C4-2B (cell line): ENCODE results near the gene ERBB3.
"Not testable (repeated sequence)": the region's sequence is repeated elsewhere in the genome, so short reads cannot be mapped to it uniquely, and the experiment has no call there.

Experiments
- H3K27ac ChIP-seq: fragments of 450-650 bp; 2 replicates; pipeline ENCODE4 v1.5.1; 2017
- ZFX ChIP-seq: fragments of 450-650 bp; IDR thresholded peaks from 2 replicates; pipeline ENCODE4 v1.6.1; 2017
- TF ChIP-seq, protein P1 (sequence below): fragments of 450-650 bp; conservative IDR thresholded peaks from 2 replicates; pipeline ENCODE4 v1.5.1; 2017; ENCODE audit warnings: mild to moderate bottlenecking

ERBB3 gene

DNA sequence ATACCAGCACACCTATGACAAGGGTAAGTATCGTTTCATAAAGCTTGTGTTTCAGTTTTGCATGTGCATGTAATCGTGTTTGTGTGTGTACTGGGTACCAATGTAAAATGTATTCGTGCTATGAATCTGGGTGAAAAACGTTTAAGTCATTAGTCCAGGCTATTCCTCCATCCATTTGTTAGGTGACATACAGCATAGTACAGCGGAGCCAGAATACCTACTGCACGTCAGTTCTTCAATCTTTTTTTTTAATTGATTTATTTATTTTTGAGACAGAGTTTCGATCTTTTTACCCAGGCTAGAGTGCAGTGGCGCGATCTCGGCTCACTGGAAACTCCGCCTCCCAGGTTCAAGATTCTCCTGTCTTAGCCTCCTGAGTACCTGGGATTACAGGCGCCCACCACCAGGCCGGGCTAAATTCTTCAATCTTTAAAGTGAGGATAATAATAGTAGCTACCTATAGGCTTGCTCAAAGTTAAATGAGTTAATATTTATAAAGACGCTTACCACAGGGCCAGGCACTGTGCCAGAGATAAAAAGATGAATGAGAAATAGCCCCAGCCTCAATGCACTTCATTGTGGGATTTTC, 38.9 kb upstream of the ERBB3 start:
- TF ChIP-seq, protein P1, sequence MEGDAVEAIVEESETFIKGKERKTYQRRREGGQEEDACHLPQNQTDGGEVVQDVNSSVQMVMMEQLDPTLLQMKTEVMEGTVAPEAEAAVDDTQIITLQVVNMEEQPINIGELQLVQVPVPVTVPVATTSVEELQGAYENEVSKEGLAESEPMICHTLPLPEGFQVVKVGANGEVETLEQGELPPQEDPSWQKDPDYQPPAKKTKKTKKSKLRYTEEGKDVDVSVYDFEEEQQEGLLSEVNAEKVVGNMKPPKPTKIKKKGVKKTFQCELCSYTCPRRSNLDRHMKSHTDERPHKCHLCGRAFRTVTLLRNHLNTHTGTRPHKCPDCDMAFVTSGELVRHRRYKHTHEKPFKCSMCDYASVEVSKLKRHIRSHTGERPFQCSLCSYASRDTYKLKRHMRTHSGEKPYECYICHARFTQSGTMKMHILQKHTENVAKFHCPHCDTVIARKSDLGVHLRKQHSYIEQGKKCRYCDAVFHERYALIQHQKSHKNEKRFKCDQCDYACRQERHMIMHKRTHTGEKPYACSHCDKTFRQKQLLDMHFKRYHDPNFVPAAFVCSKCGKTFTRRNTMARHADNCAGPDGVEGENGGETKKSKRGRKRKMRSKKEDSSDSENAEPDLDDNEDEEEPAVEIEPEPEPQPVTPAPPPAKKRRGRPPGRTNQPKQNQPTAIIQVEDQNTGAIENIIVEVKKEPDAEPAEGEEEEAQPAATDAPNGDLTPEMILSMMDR: no peak
- peak overlapping the region; percentile 95 for H3K27ac ChIP-seq

GRCh38 chr12:56041552-56042429, 38.2 kb upstream of the ERBB3 start, which contains the start of gene RPS26:
TSS of gene RPS26 (plus strand) at chr12:56041918. CDS start at chr12:56042167, 249 bp downstream.
- H3K27ac ChIP-seq: peak within 1 kb of the TSS; percentile 95
- TF ChIP-seq, protein P1: peak; percentile 84
- peak; percentile 59 for TF ChIP-seq ZFX

DNA sequence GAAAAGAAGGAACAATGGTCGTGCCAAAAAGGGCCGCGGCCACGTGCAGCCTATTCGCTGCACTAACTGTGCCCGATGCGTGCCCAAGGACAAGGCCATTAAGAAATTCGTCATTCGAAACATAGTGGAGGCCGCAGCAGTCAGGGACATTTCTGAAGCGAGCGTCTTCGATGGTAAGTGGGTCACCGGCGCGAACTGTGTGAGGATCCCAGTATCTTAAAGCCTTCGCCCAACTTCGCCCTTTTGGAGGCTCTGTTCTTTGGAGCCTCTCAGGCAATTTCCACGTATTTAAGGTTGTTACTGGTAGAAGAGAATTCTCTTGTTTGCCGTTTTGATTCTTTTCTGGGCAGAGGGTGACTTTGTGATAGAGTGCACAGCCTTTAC, 37.5 kb upstream of the ERBB3 start:
- H3K27ac ChIP-seq: peak overlapping the region; percentile 95
- 0 out of 2 replicates have a peak, but pooled peaks have one; percentile 18 for TF ChIP-seq ZFX

GRCh38 chr12:56042843-56043242, 37.1 kb upstream of the ERBB3 start:
- peak overlapping the region; percentile 95 for H3K27ac ChIP-seq

DNA sequence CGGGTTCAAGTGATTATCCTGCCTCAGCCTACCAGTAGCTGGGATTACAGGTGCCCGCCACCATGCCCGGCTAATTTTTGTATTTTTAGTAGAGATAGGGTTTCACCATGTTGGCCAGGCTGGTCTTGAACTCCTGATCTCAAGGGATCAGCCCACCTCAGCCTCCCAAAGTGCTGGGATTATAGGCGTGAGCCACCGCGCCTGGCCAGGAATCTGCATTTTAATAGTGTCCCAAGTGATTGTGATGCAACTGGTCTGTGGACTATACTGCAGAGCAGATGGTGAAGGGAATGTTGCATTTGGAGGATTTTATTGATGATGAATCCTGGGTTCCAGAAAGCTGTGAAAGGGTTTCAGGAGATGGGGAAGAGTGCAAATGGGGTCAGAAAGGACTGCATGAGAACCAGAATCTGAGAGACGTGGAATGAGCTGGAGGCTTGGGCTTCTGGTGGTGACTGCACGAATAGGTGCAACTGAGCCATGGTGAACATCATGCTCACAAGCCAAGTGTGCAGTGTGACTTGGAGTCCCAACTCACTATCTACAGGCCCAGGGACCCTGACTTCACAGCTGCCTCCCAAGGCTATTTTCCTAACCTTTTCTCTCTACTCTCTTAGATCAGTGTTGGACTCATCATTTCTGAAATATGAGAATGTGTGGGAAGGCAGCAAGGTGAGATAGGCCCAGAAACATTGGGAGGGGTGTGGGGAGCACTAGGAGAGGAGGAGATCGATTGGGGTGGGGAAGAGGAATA, 33.8 kb upstream of the ERBB3 start:
- 0 out of 2 replicates have a peak overlapping the region, but pooled peaks have one; percentile 2 for H3K27ac ChIP-seq
- TF ChIP-seq, protein P1: no peak
- no peak for TF ChIP-seq ZFX

More at GRCh38 chr12:56042843-56043242, 37.1 kb upstream of the ERBB3 start:
- TF ChIP-seq ZFX: no peak
- TF ChIP-seq, protein P1: no peak

DNA sequence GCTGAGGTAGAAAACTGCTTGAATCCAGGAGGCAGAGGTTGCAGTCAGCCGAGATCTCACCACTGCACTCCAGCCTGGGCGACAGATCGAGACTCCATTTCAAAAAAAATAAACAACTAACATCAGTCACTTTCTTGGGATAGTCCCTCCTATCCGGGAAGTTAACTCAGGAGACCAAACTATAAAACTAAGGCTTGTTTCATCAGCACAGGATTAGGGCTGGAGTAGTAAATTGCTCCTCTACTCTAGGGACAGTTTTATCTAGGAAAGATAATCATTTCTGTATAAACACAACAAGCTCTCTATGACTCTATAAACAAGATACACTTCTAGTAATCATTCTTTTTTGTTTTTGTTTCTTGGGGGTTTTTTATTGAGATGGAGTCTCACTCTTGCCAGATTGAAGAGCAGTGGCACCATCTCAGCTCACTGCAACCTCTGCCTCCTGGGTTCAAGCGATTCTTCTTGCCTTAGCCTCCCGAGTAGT, 26.5 kb upstream of the ERBB3 start:
- H3K27ac ChIP-seq: no peak overlapping the region; the same call in 1 of the 2 replicates
- TF ChIP-seq ZFX: no peak
- TF ChIP-seq, protein P1: no peak

GRCh38 chr12:56059964-56060363, 20.0 kb upstream of the ERBB3 start:
- not testable (repeated sequence) for H3K27ac ChIP-seq

- no peak overlapping the region for H3K27ac ChIP-seq
- TF ChIP-seq ZFX: no peak
- TF ChIP-seq, protein P1: no peak
These were observed 18.0 kb upstream of the ERBB3 start for GRCh38 chr12:56061982-56062381.
